Measurements from ENCODE around the gene DCHS1.
A peak's percentile ranks its signal among the peaks of the same experiment; 100 is the strongest.

GRCh38 chr11:6606471-6607189 is 49.0 kb downstream of the DCHS1 start:
- TF ChIP-seq CTCF (IDR thresholded peaks at IDR 0.05; ENCODE audit: low read depth, low read length, missing input control) (no peak), EGR1 (IDR thresholded peaks at IDR 0.05; ENCODE audit: low read depth in 2 of 2) (no peak), HNF4G (IDR thresholded peaks at IDR 0.05) (no peak)
- TF ChIP-seq, protein P1, sequence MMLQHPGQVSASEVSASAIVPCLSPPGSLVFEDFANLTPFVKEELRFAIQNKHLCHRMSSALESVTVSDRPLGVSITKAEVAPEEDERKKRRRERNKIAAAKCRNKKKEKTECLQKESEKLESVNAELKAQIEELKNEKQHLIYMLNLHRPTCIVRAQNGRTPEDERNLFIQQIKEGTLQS (IDR thresholded peaks at IDR 0.05): peak; percentile 21
